Islet precursor cell (in vitro differentiated cells): ENCODE data around the gene DGCR2.
A peak's percentile ranks its signal among the peaks of the same experiment; 100 is the strongest.
"Not testable (repeated sequence)": the region's sequence is repeated elsewhere in the genome, so short reads cannot be mapped to it uniquely, and the experiment has no call there.

Experiments
- DNase-seq: peaks from one replicate; pipeline ENCODE4 v3.0.0-alpha.2; 2018

DGCR2 gene

GRCh38 chr22:19107730-19108074 lies 14.5 kb downstream of the DGCR2 start:
- DNase-seq: peak; percentile 14

DNA sequence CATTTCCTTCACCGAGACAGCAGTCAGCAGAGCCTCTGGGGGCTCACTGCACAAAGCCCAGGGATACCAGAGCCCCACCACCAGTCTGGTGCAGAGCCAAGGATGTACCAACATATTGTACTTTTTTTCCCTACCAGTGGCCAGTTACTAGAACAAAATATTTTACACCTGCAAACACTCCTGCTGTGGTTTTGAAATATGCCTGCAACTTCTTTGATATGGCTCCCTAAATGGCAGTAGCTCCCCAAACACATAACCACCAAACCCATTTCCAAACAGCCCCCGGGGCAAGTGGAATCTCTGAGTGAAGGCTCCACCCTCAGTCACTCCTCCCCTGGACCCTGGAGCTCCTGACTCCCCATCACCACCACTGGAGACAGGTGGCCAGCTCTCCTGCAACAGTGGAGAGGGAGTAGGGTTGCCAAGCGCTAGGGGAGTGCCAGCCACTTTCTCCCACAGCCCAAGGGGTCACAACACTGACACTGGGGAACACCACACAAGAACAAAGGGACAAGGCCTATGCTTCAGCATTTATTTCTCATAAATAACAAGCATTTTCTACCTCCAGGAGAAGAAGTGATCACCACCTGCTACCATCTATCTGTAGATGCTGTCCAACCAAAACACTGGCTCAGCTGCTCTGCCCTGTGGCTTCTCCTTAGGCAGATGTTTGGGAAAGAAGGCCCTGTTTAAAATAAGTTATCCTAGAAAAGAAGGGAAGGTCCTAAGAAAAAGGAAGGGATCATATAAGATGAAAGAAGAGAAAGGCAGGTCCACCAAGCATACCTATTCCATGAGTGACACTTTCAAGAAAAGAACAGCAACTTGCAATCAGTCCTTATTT lies 15.1 kb downstream of the DGCR2 start:
- peak; percentile 35 for DNase-seq

GRCh38 chr22:19105867-19106802 lies 16.1 kb downstream of the DGCR2 start:
- peak; percentile 60 for DNase-seq

DNA sequence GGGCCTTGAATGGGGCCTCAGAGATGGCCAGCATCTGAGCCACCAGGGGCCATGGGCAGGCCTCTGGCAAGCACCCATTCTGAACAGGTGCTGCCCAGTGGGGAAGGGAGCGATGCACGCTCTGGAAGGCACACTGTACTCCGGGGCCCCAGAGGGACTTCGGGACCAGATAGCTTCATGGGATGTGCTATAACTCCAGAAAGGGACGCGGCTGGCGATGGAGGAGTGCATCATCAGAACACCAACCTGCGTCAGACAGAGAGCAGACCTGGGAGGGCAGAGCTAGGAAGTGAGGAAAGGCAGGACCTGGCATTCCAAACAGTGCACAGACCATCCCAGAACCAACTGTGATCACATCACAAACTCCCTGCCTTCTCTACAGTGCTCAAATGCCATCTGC lies 16.8 kb downstream of the DGCR2 start:
- DNase-seq: peak; percentile 43

DNA sequence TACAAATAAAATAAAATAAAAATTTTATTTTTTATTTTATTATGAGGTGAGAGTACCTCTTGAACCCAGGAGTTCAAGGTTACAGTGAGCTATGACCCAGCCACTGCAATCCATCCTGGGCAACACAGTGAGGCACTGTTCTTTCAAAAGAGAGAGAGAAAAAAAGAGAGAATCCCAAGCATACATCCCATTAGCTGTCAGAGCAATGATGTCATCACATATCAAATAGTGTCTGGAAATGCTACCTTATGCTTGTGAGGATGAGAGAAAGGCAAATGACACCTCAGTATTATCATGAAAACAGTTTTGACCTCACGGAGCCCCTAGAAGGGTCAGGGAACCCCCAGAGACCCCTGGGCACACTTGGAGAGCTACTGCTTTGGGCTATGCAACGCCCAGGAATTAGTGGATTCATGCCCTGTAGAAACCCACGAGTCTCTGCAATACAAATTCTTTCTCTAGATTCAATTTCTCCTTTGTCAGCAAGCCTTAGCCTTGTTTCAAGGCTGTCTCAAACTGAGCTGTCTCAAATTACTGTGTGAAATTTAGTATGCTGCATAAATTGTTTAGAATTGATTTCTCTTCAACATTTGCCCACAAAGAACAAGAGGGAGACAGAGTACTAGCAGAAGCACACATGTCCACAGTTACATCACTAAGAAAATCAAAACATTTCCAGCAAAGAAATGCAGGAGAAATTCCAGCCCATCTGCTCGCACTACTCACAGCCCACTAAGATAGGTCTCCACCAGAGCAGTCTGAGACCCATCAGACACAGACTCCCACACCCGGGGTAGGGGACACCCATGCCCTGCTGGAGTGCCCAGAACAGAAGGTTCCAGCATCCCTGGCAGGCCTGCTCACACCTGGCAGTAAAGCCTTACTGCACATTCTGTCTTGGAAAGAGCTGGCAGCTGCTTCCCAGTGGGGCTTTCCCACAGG lies 18.1 kb downstream of the DGCR2 start:
- DNase-seq: peak; percentile 24

- no peak for DNase-seq
These were observed 24.1 kb downstream of the DGCR2 start for GRCh38 chr22:19098157-19098556.

DNA sequence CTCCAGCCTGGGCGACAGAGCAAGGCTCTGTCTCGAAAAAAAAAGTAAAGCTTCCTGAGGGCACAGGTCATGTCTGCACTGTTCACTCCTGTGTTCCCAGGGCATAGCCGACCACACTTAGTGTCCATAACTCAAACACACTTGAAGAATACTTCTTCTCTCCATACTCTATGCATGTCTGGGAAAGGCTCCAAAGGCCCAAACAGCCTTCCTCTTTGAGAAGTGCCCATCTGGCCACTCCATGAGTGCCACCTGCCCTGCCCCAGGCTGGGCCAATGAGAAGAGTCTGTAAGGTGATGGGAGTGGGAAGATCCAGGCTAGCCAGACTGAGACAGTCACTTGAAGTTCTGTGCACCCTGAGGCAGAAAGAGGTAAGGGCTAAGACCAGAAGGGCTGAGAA lies 24.7 kb downstream of the DGCR2 start:
- DNase-seq: no peak

- no peak for DNase-seq
These were observed 25.7 kb downstream of the DGCR2 start for GRCh38 chr22:19096555-19096954.

DNA sequence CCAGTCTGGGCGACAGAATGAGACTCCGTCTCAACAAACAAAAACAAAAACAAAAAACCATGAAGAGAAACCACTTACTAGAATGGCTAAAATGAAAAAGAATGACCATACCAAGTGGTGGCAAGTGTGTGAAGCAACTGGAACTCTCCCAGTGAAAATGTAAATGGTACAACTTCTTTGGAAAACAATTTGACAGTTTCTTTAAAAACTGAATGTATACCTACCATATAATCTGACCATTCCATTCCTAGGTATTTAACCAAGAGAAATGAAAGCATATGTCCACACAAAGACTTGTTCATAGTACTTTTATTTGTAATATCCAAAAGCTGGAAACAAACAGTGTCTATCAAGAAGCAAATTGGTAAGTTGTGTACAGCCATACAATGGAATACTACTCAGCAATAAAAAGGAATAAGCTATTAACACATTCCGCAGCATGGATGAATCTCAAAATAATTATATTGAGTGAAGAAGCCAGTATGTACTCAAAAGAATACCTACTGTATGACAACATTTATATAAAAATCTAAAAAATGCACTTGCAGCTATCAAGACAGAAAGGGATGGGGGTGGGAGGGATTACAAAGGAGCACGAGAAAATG lies 27.7 kb downstream of the DGCR2 start:
- no peak for DNase-seq

DNA sequence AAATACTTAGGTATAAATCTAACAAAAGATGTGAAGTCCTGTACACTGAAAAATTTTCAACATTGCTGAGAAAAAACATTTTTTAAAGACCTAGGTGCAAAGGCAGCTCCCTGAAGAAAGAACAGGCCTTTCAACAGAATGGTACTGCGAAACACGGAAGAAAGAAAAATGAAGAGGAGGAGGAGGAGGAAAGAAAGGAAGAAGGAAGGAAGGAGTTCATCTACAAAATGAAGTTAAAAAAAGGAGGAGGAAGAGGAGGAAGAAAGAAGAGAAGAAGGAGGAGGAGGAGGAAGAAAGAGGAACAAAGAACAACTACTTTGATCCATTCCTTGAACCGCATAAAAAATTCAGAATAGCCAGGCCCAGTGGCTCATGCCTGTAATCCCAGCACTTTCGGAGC lies 29.5 kb downstream of the DGCR2 start:
- DNase-seq: no peak

- no peak for DNase-seq
These were observed 31.6 kb downstream of the DGCR2 start for GRCh38 chr22:19090586-19091127.

DNA sequence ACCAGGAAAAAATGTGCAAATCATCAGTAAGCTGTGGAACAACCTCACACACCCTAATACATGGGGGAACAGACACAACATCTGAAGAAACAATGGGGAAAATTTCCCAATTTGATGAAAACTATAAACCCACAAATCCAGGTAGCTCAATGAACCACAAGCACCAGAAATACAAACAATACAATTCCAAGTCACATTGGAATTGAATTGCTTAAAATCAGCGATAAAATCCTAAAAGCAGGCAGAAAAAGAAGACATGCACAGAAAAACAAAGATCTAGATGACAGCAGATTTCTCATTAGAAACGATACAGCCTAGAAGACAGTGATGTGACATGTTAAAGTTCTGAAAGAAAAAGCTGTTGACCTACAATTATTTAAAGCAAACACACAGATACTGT lies 32.0 kb downstream of the DGCR2 start:
- no peak for DNase-seq

DNA sequence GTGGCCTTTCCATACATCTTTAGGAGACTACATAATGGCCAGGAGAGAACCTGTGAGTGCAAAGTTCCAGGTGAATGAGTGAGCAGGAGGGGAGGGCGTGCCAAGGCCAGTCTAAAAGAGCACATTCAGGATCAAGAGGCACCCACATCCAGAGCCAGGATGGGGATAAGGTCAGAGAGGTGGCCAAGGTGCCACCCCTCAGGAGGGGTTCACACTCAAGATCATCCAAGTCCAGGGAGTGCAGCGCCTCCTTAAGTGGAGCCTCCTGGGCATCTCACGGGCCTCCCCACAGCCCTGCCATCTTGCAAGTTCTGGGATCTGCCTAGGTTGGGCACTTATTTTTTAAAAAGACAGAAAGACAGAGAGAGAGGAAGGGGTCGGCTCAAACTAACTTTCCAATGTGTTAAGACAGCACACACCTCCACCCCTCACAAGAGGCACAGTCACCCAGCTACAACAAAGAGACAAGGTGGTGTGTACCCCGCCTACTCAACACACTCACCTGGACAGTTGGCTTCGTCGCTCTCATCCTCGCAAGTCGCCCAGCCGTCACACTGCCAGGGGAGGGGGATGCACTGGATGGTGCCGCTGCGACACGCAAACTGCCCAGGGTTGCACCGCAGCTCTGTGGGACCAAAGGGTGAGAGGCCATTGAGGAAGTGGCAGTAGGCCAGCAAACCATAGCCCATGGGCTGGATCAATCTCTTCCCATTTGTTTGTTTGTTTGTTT lies 33.2 kb downstream of the DGCR2 start:
- no peak for DNase-seq

DNA sequence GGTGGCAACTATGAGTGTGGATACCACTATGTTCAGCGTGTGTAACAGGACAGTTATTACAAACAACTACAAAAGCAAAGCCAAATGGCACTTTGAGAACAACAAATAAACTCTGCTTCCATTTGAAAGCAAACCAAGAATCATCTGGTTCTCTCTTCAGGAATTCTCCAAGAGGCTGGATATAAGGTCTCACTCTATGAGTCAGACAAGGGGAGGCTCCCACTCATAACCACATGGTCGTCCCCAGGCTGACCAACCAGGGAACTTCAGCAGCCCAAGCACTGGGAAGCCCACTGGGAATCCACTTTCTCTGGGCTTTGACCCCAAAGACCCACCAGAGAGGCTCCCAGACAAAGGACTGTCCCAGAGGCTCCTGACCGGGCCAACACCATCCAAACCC lies 35.3 kb downstream of the DGCR2 start:
- DNase-seq: no peak

DNA sequence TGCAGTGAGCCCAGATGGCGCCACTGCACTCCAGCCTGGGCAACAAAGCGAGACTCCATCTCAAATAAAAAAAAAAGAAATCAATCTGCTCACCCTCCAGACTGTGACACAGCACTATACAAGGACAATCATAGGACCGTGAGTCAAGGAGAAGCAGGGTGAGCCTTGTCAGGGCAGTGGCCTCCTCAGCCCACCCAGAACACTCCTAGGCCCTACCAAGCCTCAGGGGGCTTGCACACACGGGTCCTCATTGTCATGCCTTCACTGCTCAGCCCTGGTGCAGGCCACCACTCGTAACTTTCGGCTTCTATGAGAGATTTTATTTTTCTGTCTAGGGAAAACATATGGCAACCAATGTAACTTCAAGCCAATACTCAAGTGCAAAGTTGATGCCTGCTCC lies 35.8 kb downstream of the DGCR2 start:
- no peak for DNase-seq

GRCh38 chr22:19085233-19085718 lies 36.9 kb downstream of the DGCR2 start:
- DNase-seq: no peak

GRCh38 chr22:19084586-19084985 lies 37.6 kb downstream of the DGCR2 start:
- DNase-seq: not testable (repeated sequence)

- DNase-seq: not testable (repeated sequence)
These were observed 38.1 kb downstream of the DGCR2 start for GRCh38 chr22:19084126-19084525.

DNA sequence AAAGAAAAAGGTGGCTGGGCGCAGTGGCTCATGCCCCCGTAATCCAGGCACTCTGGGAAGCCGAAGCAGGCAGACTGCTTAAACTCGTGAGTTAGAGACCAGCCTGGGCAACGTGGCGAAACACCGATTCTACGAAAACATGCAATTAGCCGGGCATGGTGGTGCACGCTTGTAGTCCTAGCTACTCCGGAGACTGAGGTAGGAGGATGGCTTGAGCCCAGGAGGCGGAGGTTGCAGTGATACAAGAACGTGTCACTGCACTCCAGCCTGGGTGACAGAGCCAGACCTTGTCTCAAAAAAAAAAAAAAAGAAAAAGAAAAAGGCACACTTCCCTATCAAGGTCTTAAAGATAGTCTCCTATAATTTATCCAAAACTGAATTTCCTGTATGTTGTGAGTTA lies 39.4 kb downstream of the DGCR2 start:
- no peak for DNase-seq

GRCh38 chr22:19082101-19082500 lies 40.1 kb downstream of the DGCR2 start:
- DNase-seq: no peak

DNA sequence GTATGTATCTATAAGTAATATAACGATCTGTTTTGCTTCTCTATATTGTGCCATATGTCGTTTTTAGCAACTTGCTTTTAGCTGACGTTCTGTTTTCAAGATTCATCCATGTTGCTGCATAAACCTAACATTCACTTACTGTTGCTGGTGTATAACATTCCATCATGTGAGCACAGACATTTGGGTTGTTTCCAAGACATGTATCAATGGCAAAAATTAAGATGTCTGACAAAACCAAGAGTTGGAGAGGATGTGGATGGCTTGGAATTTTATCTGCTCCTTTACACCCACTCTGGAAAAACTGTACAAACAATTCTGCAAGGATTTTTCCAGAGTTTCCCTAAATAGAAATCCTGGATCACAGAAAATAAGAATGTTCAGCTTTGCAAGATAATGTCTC lies 40.9 kb downstream of the DGCR2 start:
- DNase-seq: no peak
